ENCODE data around the gene GPR152.

Gene GPR152

DNA sequence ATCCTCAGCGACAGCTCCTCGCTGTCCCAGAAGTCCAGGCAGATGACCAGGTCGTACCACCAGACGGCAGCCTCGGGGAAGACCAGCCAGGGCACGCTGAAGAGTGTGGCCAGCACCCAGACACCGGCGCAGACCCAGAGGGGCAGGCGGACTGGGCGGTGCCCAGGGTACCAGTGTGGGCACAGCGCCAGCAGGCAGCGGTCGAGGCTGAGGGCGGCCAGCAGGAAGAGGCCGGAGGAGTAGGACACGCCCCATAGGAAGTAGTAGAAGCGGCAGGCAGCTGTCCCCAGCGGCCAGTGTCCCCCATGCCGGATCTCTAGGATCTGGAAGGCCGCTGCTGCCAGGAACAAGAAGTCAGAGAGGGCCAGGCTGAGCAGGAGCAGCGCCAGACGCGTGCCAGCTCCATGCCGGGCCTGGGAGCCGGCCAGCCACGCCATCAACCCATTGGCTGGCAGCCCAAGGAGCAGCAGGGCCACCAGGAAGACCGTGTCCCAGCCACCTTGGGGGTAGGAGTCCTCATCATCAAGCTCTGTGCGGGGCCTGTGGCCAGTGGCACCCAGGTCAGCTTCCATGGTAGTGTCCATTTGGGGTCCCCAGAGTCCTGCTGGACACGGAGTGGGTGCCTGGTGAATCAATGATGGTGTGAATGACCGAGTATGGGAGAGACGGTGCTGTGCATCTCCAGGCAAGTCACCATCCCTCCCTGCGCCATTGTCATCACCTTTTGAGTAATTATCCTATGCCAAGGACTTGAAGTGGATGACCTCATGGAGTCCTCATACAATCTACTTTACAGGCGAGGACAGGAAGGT is at the start of gene GPR152:
GPR152 (minus strand) TSS at position 589 of the 812 bp plus-strand sequence; CDS start at position 584, 5 bp downstream.
- no peak for DNase-seq

DNA sequence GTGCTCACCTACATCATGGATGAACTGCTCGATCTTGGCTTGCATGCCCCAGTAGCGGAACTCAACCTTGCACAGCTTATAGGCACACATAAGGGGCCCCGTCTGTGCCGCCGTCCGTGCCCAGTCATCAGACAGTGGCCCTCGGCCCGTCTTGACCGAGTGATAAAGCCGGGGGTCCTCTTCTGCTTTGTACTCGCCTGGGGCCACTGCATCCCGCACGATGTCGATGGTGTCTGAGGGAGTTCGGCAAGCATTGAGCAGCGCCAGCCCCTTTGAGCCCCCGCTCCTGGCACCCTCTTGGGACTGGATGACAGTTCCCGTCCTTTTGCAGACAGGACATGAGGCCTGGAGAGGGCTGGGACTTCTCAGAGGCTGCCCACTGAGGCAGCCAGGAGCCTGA is 49.3 kb upstream of the GPR152 start:
- no peak for DNase-seq

- no peak for DNase-seq
These were observed 48.5 kb upstream of the GPR152 start for GRCh38 chr11:67500831-67501715.

GRCh38 chr11:67500484-67500821 is 47.9 kb upstream of the GPR152 start:
- no peak for DNase-seq

- DNase-seq: no peak
These were observed 47.4 kb upstream of the GPR152 start for GRCh38 chr11:67499808-67500483.

DNA sequence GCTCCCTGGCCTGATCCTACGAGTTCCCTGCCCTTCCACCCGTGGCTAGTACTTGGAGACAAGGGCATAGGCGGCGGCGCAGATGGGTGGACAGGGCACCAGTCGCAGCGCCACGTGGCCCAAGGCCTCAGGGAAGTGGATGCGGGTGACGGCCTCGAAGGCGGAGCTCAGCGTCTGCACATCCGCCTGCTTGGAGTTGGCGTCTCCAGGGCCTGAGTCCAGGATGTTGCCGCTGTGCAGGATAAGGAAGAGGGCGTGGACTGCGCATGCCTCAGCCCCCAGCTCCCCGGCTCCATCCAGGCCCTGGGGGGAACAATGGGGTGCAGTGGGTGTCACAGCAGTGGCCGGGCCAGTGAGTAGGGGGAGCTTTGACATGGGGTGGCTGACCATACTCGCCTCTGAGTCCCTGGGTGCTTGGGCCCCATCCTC is 46.0 kb upstream of the GPR152 start:
- DNase-seq: no peak

- DNase-seq: no peak
These were observed 45.2 kb upstream of the GPR152 start for GRCh38 chr11:67497656-67498291.

DNA sequence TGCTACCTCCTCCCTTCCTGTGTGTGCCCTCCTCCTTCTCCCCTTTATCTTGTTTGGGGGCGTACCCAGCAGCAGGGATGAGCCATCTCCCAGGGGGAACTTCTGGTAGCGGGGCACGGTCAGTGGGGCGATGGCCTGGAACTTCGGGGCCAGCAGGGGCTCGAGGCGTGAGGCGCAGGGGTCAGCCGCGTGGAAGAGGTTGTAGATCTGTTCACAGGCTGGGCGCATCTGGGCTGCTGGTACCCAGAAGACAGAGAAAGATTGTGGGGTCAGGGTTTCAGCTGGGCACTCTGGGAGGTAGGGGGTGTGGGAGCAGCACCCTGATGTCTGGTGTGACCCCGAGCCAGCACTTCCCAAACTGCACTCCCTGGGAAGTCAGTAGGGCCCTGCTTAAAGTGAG is 43.6 kb upstream of the GPR152 start:
- no peak for DNase-seq

- DNase-seq: no peak
These were observed 42.9 kb upstream of the GPR152 start for GRCh38 chr11:67495234-67496005.

GRCh38 chr11:67494371-67495233 is 42.1 kb upstream of the GPR152 start:
- DNase-seq: no peak

- no peak for DNase-seq
These were observed 41.2 kb upstream of the GPR152 start for GRCh38 chr11:67493548-67494370.

DNA sequence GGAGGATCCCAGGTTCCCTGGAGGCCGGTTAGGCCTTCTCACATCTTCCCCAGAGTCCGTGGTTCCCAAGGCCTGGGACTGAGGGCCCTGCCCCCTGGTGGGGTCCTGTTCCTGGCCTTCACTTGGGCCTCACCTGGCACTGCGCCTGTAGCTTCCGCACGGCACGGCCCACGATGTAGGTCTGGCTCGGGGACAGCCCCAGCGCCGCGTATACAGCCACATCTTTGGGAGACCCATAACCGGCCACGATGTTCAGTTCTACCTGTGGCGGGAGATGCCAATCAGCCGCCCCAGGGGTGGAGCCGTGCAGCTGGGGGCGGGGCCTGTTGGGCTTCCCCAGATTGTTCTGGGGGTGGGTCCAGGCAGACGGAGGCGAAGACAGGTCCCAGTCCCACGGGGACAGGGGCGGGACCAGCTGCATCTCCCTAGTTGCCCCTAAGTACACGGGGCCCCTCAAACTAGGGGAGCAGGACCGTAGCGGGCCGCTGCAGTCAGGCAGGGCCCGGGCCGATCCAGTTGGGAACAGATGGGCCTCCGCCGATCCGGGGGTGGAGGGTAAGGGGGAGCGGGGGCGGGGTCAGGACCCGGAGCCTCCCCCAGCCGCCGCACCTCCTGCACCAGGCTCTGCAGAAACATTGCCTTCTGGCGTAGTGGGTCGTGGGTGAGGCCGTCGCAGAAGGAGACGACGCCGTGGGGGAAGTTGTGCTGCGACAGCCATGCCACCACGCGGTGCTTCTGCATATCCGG is 40.4 kb upstream of the GPR152 start:
- no peak for DNase-seq

GRCh38 chr11:67492069-67492727 is 39.7 kb upstream of the GPR152 start:
- DNase-seq: no peak

- no peak for DNase-seq
These were observed 38.9 kb upstream of the GPR152 start for GRCh38 chr11:67491276-67492068.

GRCh38 chr11:67490727-67491065 is 38.2 kb upstream of the GPR152 start:
- no peak for DNase-seq

DNA sequence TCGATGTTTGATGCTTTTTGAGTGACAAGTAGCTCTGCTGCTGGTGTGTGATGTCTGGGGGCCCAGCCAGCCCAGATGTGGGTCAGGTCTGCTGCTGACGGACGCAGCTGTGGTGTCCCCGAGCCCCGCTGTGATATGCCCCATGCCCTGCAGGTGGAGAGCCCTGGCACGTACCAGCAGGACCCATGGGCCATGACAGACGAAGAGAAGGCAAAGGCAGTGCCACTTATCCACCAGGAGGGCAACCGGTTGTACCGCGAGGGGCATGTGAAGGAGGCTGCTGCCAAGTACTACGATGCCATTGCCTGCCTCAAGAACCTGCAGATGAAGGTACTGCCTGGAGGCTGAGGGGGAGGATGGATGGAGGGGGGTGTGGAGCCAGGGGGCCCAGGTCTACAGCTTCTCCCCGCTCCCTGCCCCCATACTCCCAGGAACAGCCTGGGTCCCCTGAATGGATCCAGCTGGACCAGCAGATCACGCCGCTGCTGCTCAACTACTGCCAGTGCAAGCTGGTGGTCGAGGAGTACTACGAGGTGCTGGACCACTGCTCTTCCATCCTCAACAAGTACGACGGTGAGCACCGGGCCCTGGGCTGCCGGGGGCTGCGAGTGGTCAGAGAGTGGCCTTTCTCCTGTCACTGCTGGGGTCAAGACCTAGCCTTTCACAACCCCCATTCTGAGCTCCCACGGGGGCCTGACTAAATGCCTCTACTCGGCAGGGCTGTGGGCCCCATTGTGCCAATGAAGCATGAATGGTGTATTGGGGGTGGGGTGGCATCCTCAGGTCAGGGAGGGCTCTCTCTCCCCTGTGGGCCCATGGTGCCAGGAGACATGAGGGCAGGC is 37.6 kb upstream of the GPR152 start:
- no peak for DNase-seq

GRCh38 chr11:67489203-67489884 is 36.8 kb upstream of the GPR152 start:
- DNase-seq: no peak

Measured in DMS 273 treated with DMSO at 0.1 percent for 48 hours (cell line).